Inflammatory macrophage treated with lipopolysaccharide for 4 hours (primary cell): ENCODE results near the gene RPS23.
A peak's percentile ranks its signal among the peaks of the same experiment; 100 is the strongest.

Source experiments
- DNase-seq: peaks from one replicate; pipeline ENCODE4 v3.0.0-alpha.2; 2020

The RPS23 gene

DNA sequence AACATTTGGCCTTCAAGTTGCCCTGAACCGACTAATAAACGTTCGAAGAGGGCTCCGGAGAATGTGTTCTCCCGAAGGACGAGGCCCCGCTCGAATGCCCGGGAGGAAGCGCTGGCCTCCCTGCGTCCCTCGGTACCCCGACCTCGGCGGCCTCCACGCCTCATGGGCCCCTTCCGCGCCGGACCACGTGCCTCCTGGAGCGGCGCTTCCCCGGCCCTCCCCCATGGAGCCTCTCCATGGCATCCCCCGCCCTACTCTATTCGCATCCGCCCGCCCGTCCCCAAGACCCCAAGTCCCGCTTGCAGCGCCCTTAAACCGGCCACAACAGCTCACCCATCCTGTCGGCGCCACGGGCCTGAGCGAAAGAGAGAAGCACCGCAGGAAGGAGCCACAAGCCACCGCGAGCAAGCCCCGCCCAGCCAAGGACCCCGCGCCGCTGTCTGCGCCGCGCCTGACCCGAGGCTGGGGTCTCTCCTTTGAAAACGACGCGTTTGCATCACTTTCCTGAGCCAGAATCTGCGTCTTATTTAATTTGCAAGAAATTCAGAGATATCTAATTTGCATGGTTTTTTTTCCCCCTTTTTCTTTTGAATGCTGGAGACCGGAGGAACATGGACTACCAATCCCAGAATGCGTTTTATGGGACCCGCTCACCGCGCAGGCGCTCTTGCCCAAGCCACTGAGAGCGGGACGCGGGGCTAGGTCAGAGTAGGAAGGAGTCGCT is at the start of gene RPS23:
RPS23 (minus strand) TSS at position 368 of the 724 bp plus-strand sequence; CDS start at position 337, 31 bp downstream.
- peak; percentile 91 for DNase-seq

DNA sequence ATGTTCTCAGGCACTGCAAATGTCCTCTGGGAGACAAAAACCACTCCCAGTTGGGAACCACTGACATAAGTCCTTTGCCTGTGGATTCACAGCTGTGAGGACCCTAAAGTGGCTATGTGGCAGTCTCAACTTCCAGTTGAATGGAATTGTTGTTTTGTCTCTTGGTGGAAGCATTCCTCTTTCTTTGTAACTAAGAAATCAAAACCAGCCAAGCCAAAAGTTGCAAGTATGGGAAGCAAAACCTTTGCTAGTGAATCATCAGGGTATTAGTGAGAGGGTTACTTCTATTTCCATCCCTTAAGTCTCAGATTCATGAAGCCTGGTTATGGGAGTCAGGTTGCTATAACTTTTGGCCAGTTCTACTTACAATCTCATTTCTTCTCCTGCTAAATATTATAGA is 49.8 kb upstream of the RPS23 start:
- no peak for DNase-seq

DNA sequence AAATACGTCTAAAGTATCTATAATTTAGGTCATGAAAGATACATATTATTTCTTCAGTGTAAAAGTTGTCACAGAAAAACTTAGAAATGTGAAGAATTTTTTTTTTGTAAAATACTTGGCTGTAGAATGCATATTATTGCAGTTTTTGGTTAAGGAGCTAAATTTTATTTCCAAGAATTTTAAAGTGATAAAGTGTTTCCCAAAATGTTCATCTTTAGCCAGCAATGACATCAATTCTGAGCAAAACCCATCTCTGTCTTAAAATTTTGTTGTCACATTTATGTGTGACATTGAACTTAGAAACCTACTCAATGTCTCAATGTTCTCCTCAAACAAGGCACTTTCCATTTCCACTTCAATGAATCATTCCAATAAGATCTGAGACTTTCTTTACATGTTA is 47.8 kb upstream of the RPS23 start:
- no peak for DNase-seq

DNA sequence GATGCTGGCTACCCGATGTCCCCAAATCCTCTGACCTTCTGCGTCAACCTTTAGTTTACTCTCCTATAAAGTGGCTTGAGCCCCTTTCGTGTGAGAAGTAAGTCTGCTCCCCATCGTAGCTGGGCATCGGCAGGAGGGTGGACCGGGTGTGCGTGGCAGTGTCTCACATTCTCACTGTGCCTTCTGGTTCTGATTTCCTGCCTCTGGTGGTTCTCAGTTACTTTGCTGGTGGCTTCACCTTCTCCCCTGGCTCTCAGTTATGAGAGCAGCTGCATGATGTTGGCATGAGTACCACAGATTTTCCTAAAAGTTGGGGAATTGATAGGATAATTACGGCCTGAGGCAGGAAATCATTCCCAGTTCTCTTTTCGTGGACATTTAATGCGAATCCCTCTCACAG is 47.0 kb upstream of the RPS23 start:
- no peak for DNase-seq

DNA sequence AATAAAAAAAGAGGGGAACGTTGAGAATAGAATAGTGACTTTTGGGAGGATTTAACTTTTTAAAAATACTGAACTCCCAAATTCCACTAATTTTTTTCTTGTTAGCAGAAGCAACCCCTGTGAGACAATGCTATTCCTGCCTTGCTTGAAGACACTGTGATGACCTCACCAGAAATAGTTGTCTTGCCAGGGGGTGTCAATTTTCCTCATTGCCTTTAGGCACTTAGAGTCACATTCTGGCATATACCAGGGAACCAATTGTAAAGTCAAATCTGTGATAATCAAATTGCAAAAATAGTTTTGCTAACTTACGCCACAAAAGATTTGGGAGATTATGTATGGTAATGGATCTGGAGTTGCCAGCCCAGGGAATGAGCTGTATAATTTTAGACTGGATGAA is 42.8 kb upstream of the RPS23 start:
- DNase-seq: no peak

DNA sequence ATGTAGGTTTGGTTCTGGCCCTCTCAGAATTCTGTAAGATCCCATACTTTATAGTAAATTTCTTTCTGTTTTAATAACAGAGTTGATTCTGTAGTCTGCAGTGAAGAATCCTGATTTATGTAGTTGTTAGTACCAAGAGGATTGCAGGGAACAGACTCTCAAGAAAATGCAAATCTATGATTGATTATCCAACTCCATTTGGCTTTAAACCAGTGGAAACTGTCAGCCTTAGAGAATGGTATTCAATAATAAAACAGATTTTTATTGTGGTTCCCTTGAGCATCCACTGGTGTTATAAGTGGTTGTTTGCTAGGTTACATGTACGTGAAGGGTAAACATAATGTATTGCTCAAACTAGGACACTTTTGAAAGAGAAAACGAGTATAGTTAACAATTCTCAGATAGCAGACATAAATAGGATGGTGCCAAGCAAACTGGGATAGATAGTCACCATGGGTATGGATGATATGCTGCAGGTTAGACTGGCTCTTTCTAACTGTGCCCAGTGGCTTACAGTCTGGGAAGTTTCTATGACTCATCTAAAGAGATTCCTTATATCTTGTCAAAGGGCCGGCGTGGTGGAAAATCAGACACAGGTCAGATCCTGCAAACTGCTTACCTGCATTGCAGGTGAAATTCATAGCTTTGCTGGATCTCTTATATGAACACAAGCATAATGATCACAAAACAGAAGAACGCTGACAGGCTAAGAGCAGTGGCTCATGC is 41.7 kb upstream of the RPS23 start:
- no peak for DNase-seq

DNA sequence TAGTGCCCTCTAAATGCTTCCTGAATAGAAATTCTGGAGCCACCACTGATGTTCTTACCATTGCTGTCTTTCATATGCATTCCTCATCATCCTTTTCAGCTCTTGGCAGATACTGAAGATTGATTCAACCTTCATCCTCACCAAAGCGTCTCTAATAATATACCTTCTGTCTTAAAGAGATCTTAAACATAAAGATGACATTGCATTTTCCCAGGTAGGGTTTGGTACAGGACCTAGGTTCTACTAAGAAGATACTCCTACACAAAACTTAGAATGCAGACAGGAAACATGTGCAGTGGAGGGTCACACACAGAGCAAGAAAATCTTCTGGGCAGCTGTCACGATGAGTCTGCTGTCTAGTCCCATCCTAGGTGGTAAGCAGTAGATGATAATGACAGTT is 41.0 kb upstream of the RPS23 start:
- no peak for DNase-seq

DNA sequence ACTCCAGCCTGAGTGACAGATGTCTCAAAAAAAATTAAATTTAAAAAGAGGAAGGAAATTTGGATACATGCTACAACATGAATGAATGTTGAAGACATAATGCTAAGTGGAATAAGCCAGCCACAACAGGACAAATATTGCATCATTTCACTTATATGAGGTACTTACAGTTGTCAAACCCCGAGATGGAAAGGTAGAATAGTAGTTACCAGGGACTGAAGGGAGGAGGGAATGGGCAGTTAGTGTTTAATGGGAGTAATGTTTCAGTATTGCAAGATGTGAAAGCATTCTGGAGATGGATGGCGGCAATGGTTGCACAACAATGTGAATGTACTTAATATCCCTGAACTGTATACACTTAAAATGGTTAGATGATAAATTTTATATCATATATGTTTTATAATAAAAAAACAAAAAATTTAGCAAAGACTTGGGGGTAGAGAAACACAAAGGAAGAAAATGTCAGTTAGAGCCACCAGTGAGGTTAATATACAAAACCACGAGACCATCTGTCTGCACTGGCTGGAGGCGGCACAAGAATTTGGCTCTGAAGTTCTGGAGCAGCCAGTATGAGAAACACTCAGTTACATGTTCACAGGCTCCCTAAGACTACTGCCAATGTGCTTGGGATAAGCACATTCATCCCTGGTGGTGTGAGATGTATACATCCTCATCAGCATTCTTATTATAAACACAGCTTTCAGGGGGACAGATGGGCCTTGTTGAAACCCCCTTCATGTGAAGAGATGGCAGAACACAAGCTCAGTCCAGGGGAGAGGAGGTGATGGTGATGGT is 37.0 kb upstream of the RPS23 start:
- DNase-seq: no peak

DNA sequence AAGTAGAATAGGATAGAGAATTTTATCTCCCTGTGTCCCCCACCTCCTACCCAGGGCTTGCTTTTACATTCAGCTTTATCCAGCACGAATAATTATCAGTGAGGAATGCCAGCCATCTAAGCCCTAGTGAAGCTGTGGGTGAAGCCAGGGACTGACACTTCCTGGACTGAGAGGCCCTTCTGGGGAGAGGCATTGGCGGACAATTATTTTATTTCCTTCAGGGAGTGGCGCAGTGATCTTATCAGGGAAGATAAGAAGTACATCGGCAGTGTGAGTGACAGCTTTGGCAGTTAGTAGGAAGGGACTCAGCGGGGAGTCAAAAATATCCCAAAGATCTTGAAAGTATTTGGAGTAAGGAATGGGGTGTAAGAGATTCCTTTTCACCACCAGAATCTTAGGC is 34.9 kb upstream of the RPS23 start:
- DNase-seq: no peak

DNA sequence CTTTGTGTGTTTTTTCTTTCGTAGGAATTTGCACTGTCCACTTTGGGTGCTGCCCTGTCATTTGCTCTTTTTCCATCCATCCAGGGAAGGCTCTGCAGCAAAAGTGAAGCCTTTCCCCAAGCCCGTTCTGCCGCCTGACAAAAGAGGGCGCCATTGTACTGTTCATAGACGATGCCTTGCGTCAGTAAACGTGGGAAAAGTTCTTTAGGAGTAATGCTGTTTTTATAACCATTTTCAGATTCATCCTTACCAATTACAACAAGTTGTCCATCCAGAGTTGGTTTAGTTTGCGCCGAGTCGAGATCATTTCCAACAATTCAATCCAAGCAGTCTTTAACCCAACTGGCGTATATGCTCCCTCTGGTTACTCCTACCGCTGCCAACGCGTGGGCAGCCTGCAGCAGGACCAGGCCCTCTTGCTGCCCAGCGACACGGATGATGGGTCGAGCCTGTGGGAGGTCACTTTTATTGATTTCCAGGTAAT is 34.3 kb upstream of the RPS23 start:
- peak; percentile 47 for DNase-seq

DNA sequence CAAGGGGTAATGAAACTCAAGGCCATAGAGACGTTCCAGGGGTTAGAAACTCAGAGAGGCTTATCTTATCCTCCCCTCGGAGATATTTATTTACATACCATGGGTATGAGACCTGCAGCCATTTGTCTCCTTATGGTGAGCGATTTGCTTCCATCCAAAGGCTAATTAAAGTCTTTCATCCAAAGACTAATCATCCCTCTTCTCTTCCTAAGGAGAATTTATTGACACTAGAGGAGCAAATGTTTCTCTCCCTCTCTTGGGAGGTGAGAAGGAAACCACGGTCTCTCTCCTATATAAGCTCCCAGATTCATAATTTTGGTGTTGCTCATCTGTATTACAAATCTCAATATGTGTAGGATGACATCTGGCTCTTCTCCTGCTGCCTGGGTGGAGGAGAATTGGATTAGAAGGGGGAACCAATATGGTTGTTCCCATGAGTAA is 31.0 kb upstream of the RPS23 start:
- no peak for DNase-seq

DNA sequence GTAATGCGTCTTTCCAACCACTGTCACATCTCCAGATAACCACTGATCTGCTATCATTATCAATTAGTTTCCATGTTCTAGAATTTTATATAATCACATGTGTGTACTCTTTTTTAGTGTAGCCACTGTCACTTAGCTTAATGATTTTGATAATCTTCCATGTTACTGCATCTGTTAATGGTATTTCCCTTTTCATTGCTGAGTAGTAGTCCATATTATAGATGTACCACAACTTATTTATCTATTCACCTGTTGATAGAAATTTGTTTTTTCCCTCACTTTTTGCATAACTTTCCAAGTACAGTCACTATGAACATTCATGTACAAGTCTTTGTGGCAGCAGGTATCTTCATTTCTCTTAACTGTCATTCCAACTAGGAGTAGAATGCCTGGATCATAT is 30.3 kb upstream of the RPS23 start:
- DNase-seq: no peak

DNA sequence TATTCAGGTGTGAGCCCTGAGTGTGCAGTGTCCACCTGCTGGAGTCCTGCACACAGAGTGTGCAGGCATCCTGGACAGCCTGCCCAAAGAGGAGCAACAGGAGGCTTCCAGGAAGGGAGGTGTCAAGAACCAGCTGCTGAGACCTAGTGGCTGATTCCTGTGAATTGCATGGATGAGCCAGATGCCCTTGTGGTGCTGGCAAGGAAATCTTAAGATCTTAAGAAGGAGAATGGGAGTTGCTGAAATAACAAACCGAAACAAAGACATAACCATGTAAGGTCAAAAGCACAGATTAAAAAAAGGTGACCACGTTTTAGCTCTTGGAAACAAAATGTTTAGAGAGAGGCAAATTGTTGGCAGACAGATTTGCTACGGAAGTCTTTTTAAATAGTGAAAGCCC is 29.3 kb upstream of the RPS23 start:
- DNase-seq: no peak

DNA sequence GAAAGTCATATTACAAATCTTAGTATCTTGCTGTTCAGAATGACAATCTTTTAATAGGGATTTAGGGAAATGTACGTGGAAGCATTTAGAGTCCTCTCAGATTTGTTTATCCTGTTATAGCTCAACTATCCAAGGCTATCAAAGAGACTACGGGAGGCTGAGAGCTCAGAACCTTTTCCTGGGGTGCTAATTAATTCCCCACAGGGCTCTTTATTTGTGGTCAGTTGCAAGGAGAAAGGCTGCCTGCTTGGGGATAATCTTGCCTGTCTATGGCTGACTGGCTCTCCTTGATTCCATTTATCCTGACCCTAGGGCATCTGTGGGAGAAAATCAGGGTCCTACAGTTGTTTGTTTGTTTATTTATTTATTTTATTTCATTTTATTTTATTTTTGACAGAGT is 28.0 kb upstream of the RPS23 start:
- no peak for DNase-seq

DNA sequence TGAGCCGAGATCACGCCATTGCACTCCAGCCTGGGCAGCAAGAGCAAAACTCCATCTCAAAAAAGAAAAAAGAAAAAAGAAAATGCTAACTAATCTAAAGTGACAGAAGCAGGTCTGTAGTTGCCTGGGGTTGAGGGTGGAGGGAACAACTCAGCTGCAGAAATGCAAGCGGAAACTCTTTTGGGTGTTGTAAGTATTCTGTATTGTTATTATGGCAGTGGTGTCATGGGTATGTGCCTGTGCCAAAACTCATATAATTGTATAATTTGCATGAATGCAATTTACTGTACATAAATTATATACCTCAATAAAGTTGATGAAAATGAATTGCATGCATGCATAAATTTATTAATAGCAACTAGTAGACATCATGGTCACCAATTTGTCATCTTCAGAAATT is 23.0 kb upstream of the RPS23 start:
- DNase-seq: no peak

DNA sequence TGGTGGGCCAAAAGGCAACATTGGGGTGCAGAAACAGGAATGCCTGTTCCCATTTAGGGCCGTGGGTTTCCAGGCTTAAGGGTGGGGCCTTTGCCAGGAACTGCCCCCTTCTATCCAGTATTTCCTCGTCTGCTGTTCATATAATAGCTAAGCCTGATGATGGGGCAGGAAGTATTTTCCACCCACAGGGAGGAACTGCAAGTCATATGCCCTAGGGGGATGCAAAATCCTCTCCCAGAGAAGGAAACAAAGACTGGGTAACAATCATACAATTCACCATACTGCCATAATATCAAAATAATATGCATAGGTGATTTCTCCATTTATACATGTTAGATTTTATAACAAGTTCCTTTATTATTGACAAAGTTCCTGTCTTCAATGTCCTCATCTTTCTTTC is 20.5 kb upstream of the RPS23 start:
- DNase-seq: peak; percentile 8

DNA sequence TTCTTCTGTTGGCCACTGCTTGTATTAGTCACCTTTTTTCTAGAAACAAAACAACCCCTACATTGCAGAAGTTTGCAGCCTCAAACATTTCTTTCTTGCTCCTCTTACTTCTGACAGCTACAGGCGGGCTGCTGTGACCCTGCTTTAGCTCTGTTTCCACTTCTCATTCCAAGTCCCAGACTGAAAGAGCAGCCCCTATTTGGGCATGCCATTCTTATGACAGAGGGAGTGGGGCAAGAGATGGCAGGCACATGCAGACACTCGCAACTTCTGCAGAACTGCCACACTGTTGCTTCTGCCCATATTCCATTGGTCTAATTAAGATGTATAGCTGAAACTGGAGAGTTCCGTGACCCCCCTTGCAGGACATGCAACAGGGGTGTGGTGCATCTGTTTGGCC is 19.6 kb upstream of the RPS23 start:
- DNase-seq: no peak

DNA sequence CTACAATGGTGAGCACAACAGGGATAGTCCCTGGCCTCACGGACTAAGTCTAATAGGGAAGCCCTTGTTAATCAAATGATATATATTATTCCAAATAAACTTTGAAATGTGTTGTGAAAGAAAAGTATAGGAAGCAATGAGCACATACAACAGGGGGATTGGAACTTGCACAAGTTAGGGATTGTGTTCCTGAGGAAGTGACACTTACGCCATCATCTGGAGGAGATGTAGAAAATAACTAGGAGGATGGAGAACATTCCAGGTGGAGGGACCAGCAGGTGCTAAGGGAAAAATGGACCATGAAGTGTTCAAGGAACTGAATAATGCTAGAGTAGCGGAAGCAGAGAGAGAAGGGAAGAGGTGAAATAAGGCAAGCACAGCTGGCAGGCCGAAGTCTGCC is 18.8 kb upstream of the RPS23 start:
- no peak for DNase-seq

DNA sequence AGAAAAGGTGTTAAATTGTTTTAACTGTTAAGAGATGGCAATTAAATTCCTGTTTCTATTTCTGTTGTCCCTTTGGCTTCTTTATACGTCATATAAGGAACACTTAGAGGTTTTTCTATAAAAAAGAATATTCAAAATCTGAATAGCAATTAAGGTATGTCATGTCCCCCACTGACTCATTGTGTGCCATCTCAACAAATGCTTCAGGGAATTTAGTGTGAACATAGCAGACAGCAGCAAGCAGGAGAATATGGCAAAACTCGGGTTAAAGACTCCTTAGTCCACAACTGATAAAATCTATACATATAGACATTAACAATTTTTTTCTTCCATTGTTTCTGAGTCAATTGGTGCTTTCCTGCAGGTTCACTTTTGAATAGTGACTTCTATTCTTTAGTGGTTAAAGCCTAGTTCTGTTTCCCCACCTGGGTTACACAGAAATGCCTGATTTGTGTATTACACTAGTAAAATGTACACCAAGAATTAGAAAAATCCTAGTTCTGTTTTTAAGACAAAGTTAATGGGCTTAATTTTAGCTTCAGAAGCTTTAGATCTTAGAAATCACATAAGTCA is 17.9 kb upstream of the RPS23 start:
- no peak for DNase-seq

DNA sequence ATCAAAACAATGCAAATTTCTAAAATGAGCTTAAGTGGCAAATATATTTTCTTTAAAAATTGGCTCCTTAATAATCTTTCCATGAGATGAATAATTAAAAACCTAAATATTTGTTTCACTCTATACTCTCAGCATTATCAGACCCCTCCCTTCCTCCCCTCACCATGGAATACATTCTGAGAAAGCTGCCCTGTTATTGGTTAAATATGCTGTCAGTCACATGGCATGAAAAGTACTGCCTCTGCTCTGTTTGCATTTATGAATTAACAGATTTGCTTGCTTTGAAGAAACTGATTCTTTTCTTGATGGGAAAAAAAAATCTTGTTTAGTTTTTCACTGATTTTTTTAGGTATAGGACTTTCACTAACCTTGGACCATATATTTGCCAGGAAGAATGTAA is 17.0 kb upstream of the RPS23 start:
- DNase-seq: no peak

DNA sequence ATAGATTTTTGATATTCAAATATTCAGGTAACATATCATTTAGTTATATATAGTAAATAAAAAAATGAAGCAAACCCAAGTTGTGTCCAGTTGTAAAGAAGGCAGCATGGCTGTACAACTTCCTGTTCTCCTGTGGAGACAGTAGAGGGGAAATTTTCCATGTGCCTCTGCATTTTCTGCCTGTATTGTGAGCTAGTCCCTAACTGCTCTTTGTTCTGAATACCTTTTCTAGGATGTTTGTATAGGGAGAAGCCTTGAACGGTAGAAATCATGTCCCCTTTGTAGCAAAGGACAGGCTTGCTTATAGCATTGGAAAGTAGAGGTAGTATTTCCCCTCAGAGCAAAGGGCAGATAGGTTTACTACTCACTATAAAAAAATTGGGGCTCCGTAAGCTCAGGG is 13.3 kb upstream of the RPS23 start:
- DNase-seq: no peak

DNA sequence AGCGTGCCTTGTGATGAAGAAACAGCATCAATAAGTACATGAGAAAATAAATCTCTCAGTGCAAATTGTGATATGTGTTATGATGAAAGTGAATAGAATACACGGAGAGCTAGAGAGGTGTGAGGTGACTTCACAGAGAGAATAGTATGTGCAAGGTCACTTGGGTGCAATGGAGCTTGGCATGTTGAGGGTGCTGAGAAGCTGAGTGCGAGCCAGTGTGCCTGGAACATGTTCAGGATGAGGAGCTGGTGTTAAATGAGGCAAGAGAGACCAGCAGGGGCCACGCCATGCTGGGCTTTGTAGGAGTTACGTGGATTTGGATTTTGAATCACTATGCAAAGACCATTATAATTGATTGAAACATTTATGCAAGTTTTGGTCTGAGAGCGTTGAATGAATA is 12.8 kb upstream of the RPS23 start:
- DNase-seq: no peak

DNA sequence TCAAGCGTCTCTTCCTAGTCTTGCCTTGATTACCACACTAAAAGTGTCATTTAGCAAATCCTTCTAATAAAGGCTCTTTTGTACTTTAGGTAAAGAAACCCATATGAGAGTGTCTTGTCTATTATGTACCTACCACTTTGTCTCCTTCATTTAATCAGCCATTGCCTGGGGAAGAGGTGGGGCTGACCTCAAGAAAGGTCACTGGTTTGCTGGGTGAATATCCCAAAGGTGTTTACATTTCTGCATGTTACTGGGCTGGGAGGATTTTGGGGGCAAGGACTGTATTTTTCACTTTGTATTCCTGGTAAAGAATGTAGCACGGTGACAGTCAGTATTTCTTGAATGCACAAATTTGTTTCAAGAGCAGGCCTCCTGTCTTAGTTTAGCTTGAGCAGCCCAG is 11.9 kb upstream of the RPS23 start:
- DNase-seq: no peak
